ENCODE results near the gene TMEM91. TPM values are rescaled to one million over a fixed set of nuclear protein-coding genes. Genes with fewer than 3 reads are reported as not detected.
A peak's percentile ranks its signal among the peaks of the same experiment; 100 is the strongest.

Gene TMEM91
- total and polyA plus RNA-seq, 2 donors (not counting 1 experiment from before 2014, with no cell fraction given): 6.3 to 7.1 TPM

DNA sequence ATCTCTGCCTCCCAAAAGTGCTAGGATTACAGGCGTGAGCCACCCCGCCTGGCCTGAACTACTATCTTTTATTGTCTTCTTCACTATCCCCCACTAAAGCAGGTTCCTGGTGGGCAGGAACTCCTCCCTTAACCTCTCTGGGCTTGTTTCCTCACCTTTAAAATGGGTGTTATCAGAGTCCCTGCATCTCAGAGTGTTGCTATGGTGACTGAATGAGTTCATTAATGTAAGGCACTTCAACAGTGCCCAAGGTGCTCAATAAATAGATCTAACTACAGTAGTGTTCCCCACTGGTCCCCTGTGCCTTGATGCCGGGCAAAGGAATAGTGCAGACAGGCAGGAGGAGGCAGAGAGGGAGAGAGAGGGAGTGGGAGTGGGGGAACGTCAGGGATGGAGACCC is 45.9 kb upstream of the TMEM91 start:
- H3K4me1 Mint-ChIP-seq: peaks cover 63% of the 10 kb centered on the region
- 100% methylated on average over 3 of the region's 4 CpGs for WGBS (ENCODE audit: insufficient coverage)
- H3K27me3 Mint-ChIP-seq: no peaks in the 10 kb centered on the region
- Histone ChIP-seq H3K27me3 (replicated peaks in 1 of 4; ENCODE audit: control extremely low read depth in 1 of 4, control insufficient read depth in 3 of 4, insufficient read depth in 4 of 4, low read length in 3 of 4) (no peaks in the 10 kb centered on the region), H2AFZ (ENCODE audit: insufficient read depth, low read depth, low read length, poor library complexity, severe bottlenecking) (no peak overlapping the region), H3K36me3 (replicated peaks in 1 of 2; ENCODE audit: control extremely low read depth in 1 of 2, control insufficient read depth in 1 of 2, extremely low read depth in 1 of 2, insufficient read depth in 2 of 2, low read length in 1 of 2) (peaks cover 3 to 44% of the 10 kb centered on the region in 2 experiments), H3K9ac (ENCODE audit: low read length) (no peak overlapping the region), H4K20me1 (ENCODE audit: control insufficient read depth, insufficient read depth, low read length, poor library complexity, severe bottlenecking) (peaks cover 41% of the 10 kb centered on the region), H3K9me3 (ENCODE audit: control extremely low read depth in 1 of 3, control insufficient read depth in 2 of 3, insufficient read depth in 1 of 3, low read length in 2 of 3) (no peaks in the 10 kb centered on the region), H3K4me3 (ENCODE audit: control extremely low read depth in 1 of 5, extremely low read depth in 1 of 5, insufficient read depth in 1 of 5, low read depth in 2 of 5, low read length in 4 of 5) (no peak overlapping the region), H3K4me1 (ENCODE audit: control insufficient read depth in 2 of 2, insufficient read depth in 2 of 2, low read length in 2 of 2) (peaks cover 56 to 68% of the 10 kb centered on the region in 2 donors), H3K79me2 (ENCODE audit: control insufficient read depth, insufficient read depth, low read length) (peaks cover 23% of the 10 kb centered on the region), H3K27ac (ENCODE audit: low read length in 2 of 2) (peak overlapping the region in 1 of 2 donors; percentile 51), H3K4me2 (replicated peaks; ENCODE audit: low read depth, low read length, poor library complexity, severe bottlenecking) (no peak overlapping the region)
- ChIA-PET CTCF (no interaction called here), POLR2A (no interaction called here)
- TF ChIP-seq, protein P1, sequence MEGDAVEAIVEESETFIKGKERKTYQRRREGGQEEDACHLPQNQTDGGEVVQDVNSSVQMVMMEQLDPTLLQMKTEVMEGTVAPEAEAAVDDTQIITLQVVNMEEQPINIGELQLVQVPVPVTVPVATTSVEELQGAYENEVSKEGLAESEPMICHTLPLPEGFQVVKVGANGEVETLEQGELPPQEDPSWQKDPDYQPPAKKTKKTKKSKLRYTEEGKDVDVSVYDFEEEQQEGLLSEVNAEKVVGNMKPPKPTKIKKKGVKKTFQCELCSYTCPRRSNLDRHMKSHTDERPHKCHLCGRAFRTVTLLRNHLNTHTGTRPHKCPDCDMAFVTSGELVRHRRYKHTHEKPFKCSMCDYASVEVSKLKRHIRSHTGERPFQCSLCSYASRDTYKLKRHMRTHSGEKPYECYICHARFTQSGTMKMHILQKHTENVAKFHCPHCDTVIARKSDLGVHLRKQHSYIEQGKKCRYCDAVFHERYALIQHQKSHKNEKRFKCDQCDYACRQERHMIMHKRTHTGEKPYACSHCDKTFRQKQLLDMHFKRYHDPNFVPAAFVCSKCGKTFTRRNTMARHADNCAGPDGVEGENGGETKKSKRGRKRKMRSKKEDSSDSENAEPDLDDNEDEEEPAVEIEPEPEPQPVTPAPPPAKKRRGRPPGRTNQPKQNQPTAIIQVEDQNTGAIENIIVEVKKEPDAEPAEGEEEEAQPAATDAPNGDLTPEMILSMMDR (IDR thresholded peaks at IDR 0.05): no peak
- TF ChIP-seq EZH2 (IDR thresholded peaks at IDR 0.05; ENCODE audit: borderline replicate concordance, insufficient read depth, low read depth, low read length, poor library complexity, severe bottlenecking): no peak
- no peaks in the 10 kb centered on the region for H3K9me3 Mint-ChIP-seq (ENCODE audit: insufficient read depth)
- H3K27ac Mint-ChIP-seq: peak overlapping the region; percentile 81
- no peak for DNase-seq
- intact Hi-C loops (cut with micrococcal nuclease): no loop called here
- no peak for ATAC-seq (ENCODE audit: low read depth)
- peak overlapping the region; percentile 46 for H3K4me3 Mint-ChIP-seq

DNA sequence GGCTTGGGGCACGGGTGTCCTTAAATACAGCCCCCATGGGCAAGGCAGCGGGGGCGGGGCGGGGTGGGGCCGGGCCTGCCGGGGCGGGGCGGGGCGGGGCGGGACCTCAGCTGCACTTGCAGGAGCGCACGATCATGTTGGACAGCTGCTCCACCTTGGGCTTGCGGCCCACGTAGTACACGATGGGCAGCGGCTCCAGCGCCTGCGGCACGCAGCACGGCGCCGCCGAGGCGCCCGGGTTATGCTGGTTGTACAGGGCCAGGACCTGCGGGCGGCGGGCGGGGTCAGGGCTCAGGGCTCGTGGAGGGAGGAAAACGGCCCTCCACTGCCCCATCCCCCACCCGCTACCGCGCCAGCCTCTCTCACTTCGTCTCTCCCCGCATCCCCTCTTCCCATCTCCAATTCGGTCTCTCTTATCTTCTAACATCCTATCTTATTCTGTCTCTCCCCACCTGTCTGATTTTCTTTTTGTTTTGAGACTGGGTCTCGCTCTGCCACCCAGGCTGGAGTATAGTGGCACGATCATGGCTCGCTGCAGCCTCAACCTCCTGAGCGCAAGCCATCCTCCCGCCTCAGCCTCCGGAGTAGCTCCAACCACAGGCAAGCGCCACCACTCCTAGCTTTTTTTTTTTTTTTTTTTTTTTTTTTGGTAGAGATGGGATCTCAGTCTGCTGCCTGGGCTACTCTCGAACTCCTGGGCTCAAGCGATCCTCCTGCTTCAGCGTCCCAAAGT is 45.2 kb upstream of the TMEM91 start:
- peaks cover 45% of the 10 kb centered on the region for H4K20me1 ChIP-seq (ENCODE audit: control insufficient read depth, insufficient read depth, low read length, poor library complexity, severe bottlenecking)
- H3K27ac ChIP-seq (ENCODE audit: low read length in 2 of 2): peak overlapping the region in 1 of 2 donors; percentile 27
- TF ChIP-seq EZH2 (IDR thresholded peaks at IDR 0.05; ENCODE audit: borderline replicate concordance, insufficient read depth, low read depth, low read length, poor library complexity, severe bottlenecking): no peak
- TF ChIP-seq, protein P1 (IDR thresholded peaks at IDR 0.05): no peak
- ChIA-PET POLR2A (interaction anchor here (0.6 kb wide), 1 partner anchor 1106 kb away, joined by 5 read pairs; no protein-coding TSS in a partner anchor), CTCF (interaction anchor here (1.5 kb wide), 1 partner anchor 18 kb away, joined by 4 read pairs; no protein-coding TSS in a partner anchor)
- peaks cover 53 to 67% of the 10 kb centered on the region in 2 donors for H3K4me1 ChIP-seq (ENCODE audit: control insufficient read depth in 2 of 2, insufficient read depth in 2 of 2, low read length in 2 of 2)
- Mint-ChIP-seq H3K27ac (peak overlapping the region; percentile 37), H3K27me3 (no peaks in the 10 kb centered on the region), H3K4me3 (no peak overlapping the region), H3K9me3 (ENCODE audit: insufficient read depth) (no peaks in the 10 kb centered on the region), H3K4me1 (peaks cover 61% of the 10 kb centered on the region)
- no peak overlapping the region for H3K9ac ChIP-seq (ENCODE audit: low read length)
- peaks cover 3 to 49% of the 10 kb centered on the region in 2 experiments for H3K36me3 ChIP-seq (replicated peaks in 1 of 2; ENCODE audit: control extremely low read depth in 1 of 2, control insufficient read depth in 1 of 2, extremely low read depth in 1 of 2, insufficient read depth in 2 of 2, low read length in 1 of 2)
- peaks cover 28% of the 10 kb centered on the region for H3K79me2 ChIP-seq (ENCODE audit: control insufficient read depth, insufficient read depth, low read length)
- H2AFZ ChIP-seq (ENCODE audit: insufficient read depth, low read depth, low read length, poor library complexity, severe bottlenecking): no peak overlapping the region
- no peak overlapping the region for H3K4me3 ChIP-seq (ENCODE audit: control extremely low read depth in 1 of 5, extremely low read depth in 1 of 5, insufficient read depth in 1 of 5, low read depth in 2 of 5, low read length in 4 of 5)
- no peaks in the 10 kb centered on the region for H3K9me3 ChIP-seq (ENCODE audit: control extremely low read depth in 1 of 3, control insufficient read depth in 2 of 3, insufficient read depth in 1 of 3, low read length in 2 of 3)
- intact Hi-C loops (cut with micrococcal nuclease): no loop called here
- ATAC-seq (ENCODE audit: low read depth): no peak
- no peak for DNase-seq
- 96% methylated on average over 32 of the region's 47 CpGs for WGBS (ENCODE audit: insufficient coverage)
- no peaks in the 10 kb centered on the region for H3K27me3 ChIP-seq (replicated peaks in 1 of 4; ENCODE audit: control extremely low read depth in 1 of 4, control insufficient read depth in 3 of 4, insufficient read depth in 4 of 4, low read length in 3 of 4)
- no peak overlapping the region for H3K4me2 ChIP-seq (replicated peaks; ENCODE audit: low read depth, low read length, poor library complexity, severe bottlenecking)

All from B cell (primary cell).